ENCODE results near the gene ZNF185. TPM values are rescaled to one million over a fixed set of nuclear protein-coding genes. Genes with fewer than 3 reads are reported as not detected.
"Not testable (repeated sequence)": the region's sequence is repeated elsewhere in the genome, so short reads cannot be mapped to it uniquely, and the experiment has no call there.

Gene ZNF185
- total RNA-seq, 1 donor from 2014 or later: 1.6 TPM

DNA sequence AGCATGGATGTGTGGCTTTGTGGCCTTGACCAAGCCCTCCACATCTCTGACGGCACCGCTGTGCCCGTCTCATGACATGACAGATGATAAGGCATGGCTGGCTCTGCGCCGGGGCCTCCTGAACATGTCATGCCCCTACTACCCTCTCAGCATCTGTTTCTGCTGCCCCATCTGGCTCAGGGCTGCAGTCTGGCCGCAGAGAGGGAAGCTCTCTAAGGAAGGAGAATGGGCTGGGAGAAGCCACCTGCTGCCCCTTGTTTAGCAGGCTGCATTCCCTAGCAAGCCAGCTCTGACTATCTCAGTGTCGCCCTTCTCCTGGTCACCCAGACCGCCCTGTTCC, 7.2 kb downstream of the ZNF185 start:
- H3K4me3 ChIP-seq: no peak overlapping the region
- intact Hi-C loops (cut with micrococcal nuclease): no loop called here
- no peaks in the 10 kb centered on the region for H3K27me3 ChIP-seq (ENCODE audit: low read depth)
- no peak for DNase-seq
- H3K27ac ChIP-seq (replicated peaks): no peak overlapping the region
- TF ChIP-seq, protein P1, sequence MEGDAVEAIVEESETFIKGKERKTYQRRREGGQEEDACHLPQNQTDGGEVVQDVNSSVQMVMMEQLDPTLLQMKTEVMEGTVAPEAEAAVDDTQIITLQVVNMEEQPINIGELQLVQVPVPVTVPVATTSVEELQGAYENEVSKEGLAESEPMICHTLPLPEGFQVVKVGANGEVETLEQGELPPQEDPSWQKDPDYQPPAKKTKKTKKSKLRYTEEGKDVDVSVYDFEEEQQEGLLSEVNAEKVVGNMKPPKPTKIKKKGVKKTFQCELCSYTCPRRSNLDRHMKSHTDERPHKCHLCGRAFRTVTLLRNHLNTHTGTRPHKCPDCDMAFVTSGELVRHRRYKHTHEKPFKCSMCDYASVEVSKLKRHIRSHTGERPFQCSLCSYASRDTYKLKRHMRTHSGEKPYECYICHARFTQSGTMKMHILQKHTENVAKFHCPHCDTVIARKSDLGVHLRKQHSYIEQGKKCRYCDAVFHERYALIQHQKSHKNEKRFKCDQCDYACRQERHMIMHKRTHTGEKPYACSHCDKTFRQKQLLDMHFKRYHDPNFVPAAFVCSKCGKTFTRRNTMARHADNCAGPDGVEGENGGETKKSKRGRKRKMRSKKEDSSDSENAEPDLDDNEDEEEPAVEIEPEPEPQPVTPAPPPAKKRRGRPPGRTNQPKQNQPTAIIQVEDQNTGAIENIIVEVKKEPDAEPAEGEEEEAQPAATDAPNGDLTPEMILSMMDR (IDR thresholded peaks at IDR 0.05; ENCODE audit: borderline replicate concordance): no peak
- no peaks in the 10 kb centered on the region for H3K36me3 ChIP-seq
- H3K4me1 ChIP-seq: peaks cover 9% of the 10 kb centered on the region
- H3K9me3 ChIP-seq (replicated peaks): no peaks in the 10 kb centered on the region

DNA sequence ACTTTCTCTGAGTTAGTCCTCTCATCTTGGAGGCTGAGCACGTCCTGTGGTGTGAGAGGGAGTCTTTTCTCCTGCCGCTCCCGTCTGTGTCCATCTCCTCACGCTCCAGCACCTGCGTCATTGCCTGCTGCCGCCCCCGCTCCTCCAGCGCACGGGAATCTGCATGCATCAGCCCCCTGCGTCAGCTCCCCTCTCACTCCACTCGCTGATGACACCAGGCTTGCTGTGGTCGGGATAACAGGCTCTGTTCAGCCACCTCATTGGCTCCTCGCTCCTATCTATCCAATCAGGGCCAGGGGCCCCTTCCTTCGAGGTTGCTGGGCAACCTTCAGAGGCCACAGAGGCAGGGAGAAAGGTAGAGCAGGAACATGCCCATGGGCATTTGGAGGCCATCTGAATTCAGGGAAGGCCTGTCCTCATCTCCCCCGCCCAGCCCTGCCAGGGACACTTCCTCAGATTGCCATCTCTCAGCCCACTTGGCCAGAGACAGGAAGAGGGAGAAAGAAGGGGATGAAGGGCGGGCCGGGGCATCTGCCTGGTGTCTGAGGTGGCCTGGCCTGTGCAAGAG, 9.3 kb downstream of the ZNF185 start:
- Histone ChIP-seq H3K9me3 (replicated peaks) (no peaks in the 10 kb centered on the region), H3K4me1 (peaks cover 9% of the 10 kb centered on the region), H3K4me3 (no peak overlapping the region), H3K27ac (replicated peaks) (no peak overlapping the region), H3K27me3 (ENCODE audit: low read depth) (no peaks in the 10 kb centered on the region), H3K36me3 (no peaks in the 10 kb centered on the region)
- intact Hi-C loops (cut with micrococcal nuclease): no loop called here
- DNase-seq: no peak
- TF ChIP-seq, protein P1 (IDR thresholded peaks at IDR 0.05; ENCODE audit: borderline replicate concordance): no peak

DNA sequence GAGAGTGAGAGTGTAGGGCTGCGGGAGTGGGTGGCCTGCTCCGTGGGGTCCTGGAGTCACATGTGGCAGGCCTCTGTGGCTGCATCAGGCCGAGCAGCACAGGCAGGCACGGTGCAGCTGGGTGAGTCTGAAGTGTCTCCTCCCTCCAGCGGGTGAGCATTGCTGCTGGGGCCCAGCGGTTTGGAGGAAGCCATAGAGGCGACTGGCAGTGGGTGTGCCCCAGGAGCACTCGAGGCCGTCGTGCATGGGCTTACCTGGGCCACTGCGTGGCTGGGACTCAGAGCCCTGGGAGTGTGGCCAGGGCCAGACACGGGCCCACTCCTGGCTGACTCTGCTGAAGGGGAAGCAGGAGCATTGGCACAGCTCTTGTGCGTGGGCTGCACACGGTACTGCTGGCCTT, 10.6 kb downstream of the ZNF185 start:
- Histone ChIP-seq H3K4me3 (no peak overlapping the region), H3K4me1 (peaks cover 9% of the 10 kb centered on the region), H3K27me3 (ENCODE audit: low read depth) (no peaks in the 10 kb centered on the region), H3K36me3 (no peaks in the 10 kb centered on the region), H3K9me3 (replicated peaks) (no peaks in the 10 kb centered on the region), H3K27ac (replicated peaks) (no peak overlapping the region)
- TF ChIP-seq, protein P1 (IDR thresholded peaks at IDR 0.05; ENCODE audit: borderline replicate concordance): no peak
- DNase-seq: no peak
- intact Hi-C loops (cut with micrococcal nuclease): no loop called here

DNA sequence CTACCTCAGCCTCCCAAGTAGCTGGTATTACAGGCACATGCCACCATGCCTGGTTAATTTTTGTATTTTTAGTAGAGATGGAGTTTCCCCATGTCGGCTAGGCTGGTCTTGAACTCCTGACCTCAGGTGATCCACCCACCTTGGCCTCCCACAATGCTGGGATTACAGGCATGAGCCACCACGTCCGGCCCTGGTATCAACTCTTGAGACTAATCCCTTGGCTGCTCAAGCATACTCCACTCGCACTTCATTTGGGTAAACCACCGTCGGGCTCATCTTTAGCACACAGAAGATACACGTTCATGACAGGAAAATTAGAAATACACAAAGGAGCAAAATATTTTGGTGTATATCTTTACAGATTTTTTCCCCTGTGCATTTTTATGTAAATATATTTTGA, 12.2 kb downstream of the ZNF185 start:
- H3K36me3 ChIP-seq; H3K4me3 ChIP-seq; H3K4me1 ChIP-seq; H3K9me3 ChIP-seq (replicated peaks); DNase-seq; H3K27me3 ChIP-seq (ENCODE audit: low read depth); H3K27ac ChIP-seq (replicated peaks); intact Hi-C loops (cut with micrococcal nuclease): not testable (repeated sequence)

GRCh38 chrX:152912106-152912505, 14.2 kb downstream of the ZNF185 start:
- Histone ChIP-seq H3K4me3 (no peak overlapping the region), H3K4me1 (no peaks in the 10 kb centered on the region), H3K36me3 (no peaks in the 10 kb centered on the region), H3K27me3 (ENCODE audit: low read depth) (no peaks in the 10 kb centered on the region), H3K27ac (replicated peaks) (no peak overlapping the region), H3K9me3 (replicated peaks) (no peaks in the 10 kb centered on the region)
- TF ChIP-seq, protein P1 (IDR thresholded peaks at IDR 0.05; ENCODE audit: borderline replicate concordance): peak; percentile 15
- DNase-seq: no peak
- intact Hi-C loops (cut with micrococcal nuclease): no loop called here

GRCh38 chrX:152912641-152913040, 14.8 kb downstream of the ZNF185 start:
- intact Hi-C loops (cut with micrococcal nuclease): no loop called here
- TF ChIP-seq, protein P1 (IDR thresholded peaks at IDR 0.05; ENCODE audit: borderline replicate concordance): no peak
- Histone ChIP-seq H3K36me3 (no peaks in the 10 kb centered on the region), H3K4me1 (no peaks in the 10 kb centered on the region), H3K9me3 (replicated peaks) (no peaks in the 10 kb centered on the region), H3K27me3 (ENCODE audit: low read depth) (no peaks in the 10 kb centered on the region), H3K27ac (replicated peaks) (no peak overlapping the region), H3K4me3 (no peak overlapping the region)
- DNase-seq: no peak
